GM19324 (cell line): ENCODE data around the gene SLIRP.
"Not testable (repeated sequence)": the region's sequence is repeated elsewhere in the genome, so short reads cannot be mapped to it uniquely, and the experiment has no call there.

ENCODE experiments used
- ATAC-seq: cut with Tn5 transposase; IDR thresholded peaks from one replicate; pipeline ENCODE4 v1.9.1; 2021; ENCODE audit warnings: mild to moderate bottlenecking, moderate library complexity; ENCODE audit not compliant: unreplicated experiment, low FRiP score

SLIRP gene

DNA sequence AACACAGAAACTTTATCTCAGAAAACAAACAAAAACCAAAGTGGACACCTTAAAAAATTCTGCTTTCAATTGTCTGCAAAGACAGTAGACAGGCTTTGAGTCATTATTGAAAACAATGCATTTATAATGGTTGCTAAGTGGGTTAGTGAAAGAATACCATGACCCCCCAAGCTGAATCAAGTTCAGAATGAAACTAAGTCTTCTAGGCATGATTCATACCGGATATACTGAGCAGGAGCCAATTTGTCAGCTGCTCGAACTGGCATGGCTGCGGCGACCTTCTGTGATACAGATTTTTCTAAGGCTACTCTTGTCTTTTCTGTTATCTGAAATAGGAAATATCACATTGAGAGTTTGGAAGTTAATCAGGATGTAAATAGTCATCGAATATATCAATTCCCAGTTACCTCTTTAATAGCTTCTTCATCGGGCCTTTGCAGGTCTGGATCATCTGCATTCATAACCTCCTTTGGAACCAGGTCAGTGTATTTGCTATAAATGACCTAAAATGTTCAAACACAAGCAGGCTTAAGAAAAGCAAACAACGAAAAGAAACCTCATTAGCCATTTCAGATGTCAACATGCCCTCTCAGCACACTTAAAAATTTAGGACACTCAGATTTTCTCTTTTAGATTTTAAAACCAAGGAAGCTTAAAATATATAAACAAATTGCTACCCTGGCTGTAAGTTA is 30.8 kb downstream of the SLIRP start:
- peak; percentile 59 for ATAC-seq

DNA sequence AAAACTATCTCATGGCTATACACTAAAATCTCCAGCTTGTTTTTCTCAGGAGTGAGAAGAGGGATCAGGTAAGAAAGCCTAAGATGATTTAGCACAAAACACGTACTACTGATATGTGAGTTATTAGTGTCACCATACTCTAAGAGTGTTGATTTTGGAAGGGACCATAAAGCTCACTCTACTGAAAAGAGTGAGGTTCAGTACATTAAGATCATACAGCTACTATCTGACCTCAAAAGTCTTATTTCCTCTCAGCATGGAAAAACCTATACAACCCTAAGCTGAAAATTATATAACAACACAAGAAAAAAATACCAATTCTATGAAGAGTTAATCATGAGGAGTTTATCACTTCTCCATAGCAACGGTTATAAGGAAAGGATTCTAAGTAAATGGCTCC is 33.5 kb downstream of the SLIRP start:
- no peak for ATAC-seq

DNA sequence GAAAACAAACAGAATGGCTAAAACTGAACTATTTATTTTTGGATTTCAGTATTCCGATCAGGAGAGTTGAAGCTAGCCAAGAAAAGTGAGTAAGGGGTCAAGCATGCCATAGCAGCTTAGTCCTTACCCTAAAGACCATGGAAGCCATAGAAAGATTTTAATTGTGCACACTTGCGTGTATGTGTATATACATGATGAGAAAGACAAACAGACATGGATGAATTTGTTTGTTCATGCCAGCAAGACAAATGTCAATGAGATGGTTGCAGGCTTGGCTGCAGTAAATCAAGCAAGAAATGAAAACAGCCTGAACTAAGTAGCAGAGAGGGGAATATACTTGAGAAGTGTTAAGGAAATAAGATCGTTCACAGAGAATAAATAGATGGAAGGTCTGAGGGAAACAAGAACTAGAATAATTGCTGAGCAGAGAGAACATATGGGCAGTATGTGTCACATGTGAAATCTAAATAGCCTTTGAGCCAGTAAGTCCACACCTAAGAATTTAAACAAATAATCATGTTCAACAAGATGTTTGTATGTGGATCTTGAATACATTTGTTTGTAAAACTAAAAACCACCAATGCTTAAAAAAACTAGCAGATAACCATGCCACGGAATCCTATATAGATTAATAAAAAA is 38.3 kb downstream of the SLIRP start:
- ATAC-seq: no peak

DNA sequence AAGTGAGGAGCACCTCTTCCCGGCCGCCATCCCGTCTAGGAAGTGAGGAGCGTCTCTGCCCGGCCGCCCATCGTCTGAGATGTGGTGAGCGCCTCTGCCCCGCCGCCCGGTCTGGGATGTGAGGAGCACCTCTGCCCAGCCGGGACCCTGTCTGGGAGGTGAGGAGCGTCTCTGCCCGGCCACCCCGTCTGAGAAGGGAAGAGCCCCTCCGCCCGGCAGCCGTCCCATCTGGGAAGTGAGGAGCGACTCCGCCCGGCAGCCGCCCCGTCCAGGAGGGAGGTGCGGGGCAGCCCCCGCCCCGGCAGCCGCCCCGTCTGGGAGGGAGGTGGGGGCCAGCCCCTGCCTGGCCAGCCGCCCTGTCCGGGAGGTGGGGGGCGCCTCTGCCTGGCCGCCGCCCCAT is 39.5 kb downstream of the SLIRP start:
- ATAC-seq: not testable (repeated sequence)

DNA sequence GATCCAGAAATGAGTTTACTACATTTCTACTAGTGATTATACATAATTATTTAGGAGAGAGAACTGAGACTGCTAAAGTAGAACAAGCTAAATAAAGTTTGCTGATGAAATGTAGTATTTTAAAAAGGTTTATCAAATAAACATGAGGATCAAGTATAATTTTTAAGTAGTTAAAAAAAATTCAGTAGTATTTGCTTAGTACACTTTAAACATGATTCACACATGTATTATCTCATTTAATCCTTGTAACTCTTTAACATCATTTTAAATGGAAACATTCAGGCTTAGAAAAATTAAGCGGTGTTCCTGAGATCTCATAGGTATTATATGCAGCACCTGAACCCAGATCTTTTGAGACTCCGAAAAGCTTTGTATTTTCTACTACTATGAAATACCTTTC is 44.4 kb downstream of the SLIRP start:
- no peak for ATAC-seq

DNA sequence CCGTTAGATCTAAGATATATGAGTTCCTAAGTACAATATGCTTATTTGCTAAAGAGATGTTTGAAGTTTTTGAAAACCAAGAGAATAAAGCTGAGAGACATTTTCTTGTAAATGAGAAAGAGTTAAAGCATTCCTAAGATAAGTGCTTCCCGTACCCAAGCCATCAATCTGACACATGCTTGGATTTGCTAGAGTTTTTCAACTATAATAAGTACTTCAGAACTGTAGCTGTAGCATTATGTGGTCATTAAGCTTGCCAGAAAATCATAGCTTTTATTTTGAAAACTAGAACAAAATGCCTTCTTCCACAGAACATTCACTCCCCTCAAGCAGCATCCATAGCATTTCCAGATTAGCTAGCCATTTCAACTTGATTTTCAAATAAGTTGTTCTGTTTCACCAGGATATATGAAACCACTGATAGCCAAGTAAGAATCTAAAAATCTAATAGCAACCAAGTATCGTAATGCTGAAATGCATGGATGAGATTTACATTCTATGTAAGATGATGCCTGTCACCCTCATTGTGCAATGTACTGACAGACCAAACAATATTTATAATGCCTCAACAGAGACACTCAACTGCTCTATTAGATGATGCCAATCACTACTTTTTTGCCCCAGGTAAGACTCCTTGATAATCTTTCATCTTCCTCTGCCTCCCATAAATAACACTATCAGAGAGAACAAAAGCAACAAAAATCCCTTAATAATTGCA is 45.1 kb downstream of the SLIRP start:
- ATAC-seq: no peak

DNA sequence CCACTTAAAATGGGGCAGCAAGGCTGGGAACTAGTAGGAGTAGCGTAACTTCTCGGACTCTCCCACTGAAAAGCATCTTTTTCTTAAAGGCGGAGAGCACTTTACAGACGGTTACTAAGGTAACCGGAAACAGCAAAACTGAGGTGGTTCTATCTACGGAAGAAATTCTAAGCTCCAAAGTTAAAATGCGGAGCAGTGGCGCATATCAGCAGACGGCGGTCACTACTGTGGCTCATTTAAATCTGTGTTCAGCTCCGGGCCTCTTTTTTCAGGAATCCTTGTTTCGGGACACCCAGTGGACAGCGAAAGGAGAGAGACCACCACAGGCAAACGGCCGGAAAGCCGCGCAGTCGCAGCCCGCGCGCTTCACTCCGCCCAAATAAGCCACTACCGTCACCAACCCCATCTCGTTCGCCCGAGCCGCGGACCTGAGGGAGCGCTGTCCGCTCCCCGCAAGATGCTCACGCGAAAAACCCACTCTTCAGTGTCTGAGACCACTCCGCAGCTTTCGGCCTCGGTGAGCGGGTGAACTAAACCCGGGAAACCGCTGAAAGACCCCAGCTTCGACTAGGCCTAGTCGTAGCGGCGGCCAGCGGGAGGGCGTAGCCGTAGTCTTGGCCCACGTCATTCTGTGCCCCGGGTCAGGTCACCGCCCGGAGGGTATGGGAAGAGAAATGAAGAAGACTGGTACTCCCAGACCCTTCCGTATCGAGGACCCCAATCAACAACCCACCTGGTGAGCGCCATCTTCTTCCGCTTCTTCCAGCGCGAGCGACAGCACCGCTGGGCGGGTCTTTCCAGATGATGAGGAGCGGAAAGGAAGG is 52.7 kb downstream of the SLIRP start, which contains the start of gene SNW1:
TSS of gene SNW1 (minus strand) at position 776 of the 824 bp plus-strand sequence. CDS start at position 747, 29 bp downstream.
- peak; percentile 94 for ATAC-seq

DNA sequence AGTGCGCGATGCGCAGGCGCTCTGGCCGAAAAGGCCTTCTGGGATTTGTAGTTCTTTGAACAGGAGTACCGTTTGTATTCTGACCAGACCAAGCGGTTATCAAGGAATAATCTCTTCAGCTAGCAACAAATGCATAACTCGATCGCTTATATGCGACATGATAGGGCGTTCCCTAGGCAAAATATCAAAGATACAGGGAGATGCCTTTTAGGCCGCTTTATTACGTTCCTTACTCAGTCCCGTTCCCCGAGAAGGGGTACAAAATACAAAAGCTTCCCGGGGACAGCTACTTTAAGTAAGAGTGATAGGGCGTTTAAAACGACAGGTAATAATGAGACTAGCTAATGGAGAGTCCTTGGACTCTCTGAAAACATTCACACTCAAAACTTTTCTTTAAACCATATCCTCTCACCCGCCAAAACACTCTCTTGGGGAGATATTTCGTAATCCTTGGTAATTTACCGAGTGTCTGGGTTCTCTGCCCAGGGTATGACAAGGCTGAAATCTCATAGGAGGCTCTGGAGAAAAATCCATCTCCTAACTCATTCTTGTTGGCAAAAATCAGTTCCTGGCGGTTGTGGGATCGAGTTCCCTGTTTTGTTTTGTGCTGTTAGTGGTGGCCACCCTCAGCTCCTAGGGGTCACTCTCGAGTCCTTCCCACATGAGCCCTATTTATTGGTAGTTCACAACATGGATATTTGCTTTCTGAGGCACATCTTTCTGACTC is 53.5 kb downstream of the SLIRP start:
- ATAC-seq: peak; percentile 26

DNA sequence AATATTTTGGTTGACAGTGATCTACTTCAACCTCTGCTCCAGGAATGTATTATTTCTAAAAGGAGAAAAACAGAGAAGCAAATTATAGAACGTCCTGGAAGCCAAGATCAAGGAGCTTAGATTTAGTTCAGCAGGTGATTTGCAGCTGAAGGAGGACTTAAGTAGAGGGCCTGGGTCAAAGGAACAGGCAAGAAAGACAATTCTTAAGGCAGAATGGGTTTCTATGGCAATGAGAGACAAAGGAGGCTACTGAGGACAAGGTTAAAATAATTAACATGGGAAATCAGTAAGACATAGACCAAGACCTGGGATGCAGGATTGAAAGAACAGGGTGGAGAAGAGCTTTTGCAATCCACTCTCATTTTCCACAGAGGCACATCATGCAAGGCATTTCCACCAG is 55.4 kb downstream of the SLIRP start:
- no peak for ATAC-seq

DNA sequence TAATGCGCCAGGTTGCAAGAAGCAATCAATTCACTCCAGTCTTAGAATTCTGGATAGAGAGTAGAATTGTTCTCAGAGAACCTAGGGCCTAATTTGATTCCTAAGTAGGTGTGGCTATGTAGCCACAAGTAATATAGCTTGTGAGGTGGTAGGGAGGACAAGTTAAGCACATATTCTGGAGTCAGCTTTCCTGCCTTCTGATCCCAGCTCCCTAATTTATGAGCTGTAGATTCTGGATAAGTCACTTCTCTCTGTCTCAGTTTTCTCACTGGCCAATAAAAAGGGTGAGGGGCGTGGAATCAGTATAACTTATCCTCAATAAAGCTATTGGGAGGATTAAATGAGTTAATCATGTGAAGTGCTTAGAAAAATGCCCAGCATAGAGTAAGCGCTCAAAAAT is 56.1 kb downstream of the SLIRP start:
- no peak for ATAC-seq
